Fibroblast of peridontal ligament (primary cell): Measurements from ENCODE around the gene LAIR2.
"Not testable (repeated sequence)": the region's sequence is repeated elsewhere in the genome, so short reads cannot be mapped to it uniquely, and the experiment has no call there.

Source experiments
- DNase-seq: peaks from one replicate; pipeline ENCODE4 v3.0.0-alpha.2; 2010; ENCODE audit errors: extremely low read depth

The LAIR2 gene

GRCh38 chr19:54493967-54494585 lies 8.6 kb upstream of the LAIR2 start:
- DNase-seq: no peak

GRCh38 chr19:54495284-54495683 lies 7.3 kb upstream of the LAIR2 start:
- DNase-seq: not testable (repeated sequence)

- DNase-seq: not testable (repeated sequence)
These were observed 4.7 kb upstream of the LAIR2 start for GRCh38 chr19:54497747-54498450.

- not testable (repeated sequence) for DNase-seq
These were observed 4.2 kb upstream of the LAIR2 start for GRCh38 chr19:54498451-54498772.

- not testable (repeated sequence) for DNase-seq
These were observed 2.9 kb downstream of the LAIR2 start for GRCh38 chr19:54505542-54505941.

- DNase-seq: no peak
These were observed 3.4 kb downstream of the LAIR2 start for GRCh38 chr19:54506079-54506478.

DNA sequence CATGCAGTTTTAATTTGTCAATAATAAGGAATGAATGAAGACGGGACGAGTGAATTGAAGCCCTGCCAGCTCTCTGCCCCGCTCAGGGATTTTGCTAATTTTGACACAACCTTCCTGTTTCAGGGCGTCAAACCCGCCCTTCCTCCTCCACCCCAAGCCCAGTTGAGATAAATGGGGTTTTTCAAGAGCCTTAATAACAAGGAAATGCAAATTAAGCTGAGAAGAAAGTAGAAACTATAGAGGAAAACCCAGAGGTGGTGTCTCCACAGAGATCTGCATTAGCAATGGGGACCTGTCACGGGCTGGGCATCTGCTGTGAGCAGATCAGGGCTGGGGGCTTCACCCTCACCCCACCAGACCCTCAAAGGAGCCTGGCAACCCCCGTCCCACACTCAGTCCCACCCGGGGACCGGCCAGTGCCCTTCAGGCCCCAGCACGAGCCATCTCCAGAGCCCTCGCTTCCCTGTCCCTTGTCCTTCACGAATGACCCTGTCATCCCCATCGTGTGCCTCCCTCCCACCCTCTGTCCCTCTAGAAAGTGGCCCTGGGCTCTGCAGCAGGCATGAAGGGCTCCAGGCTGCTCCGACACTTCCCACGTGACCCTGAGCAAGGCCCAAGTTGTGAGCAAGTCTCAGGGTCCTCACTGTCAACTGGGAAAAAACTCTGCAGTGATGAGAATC lies 4.5 kb downstream of the LAIR2 start:
- not testable (repeated sequence) for DNase-seq

GRCh38 chr19:54507824-54508223 lies 5.2 kb downstream of the LAIR2 start:
- DNase-seq: no peak

GRCh38 chr19:54508487-54508886 lies 5.9 kb downstream of the LAIR2 start:
- DNase-seq: not testable (repeated sequence)

DNA sequence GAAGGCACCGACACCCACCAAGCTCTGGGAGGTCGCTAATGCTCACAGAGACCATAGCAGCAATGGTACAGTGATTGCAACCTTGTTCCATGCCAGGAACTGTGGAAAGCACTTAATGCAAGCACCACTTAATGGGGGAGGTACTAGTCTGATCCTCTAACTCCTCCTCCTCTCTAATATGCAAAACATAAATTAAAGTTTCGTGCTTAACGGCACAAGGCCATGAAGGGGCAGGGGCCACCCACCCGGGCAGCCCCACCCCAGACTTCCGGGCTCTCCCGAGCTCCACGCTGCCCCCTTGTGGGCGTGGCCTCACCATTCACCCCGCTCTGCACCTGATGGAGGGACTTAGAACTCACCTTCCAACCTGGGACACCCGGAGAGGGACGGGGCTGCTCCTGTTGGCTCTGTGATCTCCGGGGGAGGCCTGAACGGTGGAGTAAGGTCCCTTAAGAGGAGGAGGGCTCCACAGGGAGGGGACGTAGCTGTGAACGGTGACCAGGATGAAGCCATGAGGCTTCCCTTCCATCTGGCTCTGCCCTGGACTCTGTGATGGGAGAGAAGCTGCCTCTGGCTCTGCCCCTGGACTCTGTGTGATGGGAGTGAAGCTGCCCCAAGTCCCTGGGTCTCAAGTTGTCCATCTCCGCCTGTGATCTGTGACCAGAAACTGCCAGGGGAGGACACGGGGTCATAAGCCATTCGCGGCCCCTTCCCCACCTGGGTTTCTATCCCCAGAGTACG lies 6.7 kb downstream of the LAIR2 start:
- not testable (repeated sequence) for DNase-seq

DNA sequence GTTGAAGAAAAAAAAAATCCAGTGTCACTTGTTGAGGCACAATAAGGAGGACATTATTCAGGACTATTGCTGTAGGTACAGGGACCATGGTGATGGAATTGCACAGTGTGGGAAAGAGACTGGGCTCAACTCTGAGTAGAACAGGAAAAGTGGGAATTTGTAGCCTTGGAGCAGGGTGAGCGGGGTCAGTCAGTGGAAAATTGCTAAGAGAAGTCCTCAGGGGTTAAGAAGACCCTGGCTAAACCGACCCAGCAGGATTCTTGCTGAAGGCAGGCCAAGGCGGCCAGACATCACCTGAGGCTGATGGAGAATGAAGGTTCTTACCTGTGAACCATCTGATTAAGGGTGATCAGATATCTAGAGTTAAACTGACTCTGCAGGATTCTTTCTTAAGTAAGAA lies 12.5 kb downstream of the LAIR2 start:
- no peak for DNase-seq

DNA sequence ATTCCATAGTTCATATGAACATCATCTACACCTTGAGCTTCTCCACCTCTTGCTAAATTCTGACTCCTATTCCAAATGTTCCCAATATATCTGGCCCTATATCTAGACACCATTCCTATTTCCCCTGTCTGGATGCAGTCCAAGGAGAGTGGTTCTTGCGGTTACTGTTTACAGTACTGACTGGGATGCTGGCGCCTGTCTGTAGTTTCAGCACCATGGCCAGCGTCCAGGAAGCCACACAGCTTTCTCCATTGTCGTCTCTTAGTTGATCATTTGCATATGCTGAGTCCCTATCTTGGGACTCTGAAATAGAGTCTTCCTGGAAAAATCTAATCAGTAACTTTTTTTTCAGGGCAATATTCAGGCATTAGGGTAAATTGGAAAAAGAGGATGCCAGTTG lies 14.9 kb downstream of the LAIR2 start:
- DNase-seq: peak; percentile 9

- DNase-seq: no peak
These were observed 16.2 kb downstream of the LAIR2 start for GRCh38 chr19:54518844-54519243.

GRCh38 chr19:54521022-54521859 lies 18.6 kb downstream of the LAIR2 start:
- DNase-seq: no peak

- DNase-seq: no peak
These were observed 19.4 kb downstream of the LAIR2 start for GRCh38 chr19:54521860-54522513.

DNA sequence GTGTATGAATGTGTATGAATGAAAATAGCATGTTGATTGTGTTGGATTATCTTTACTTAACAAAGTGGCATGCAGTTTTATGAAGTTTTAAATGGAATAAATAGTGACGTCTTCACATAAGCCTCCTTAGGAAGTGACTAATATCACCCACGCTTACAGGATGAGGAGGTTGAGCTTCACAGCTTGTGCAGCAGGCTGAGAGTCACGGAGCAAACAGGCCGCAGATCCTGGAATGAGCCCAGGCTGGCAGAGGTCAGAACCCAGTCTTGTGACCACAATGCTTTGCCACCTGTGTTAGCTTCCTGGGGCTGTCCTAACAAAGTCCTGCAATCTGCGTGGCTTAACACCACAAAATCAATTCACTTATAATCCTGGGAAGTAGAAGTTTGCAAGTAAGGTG lies 20.8 kb downstream of the LAIR2 start:
- no peak for DNase-seq

- no peak for DNase-seq
These were observed 23.0 kb downstream of the LAIR2 start for GRCh38 chr19:54525636-54526035.

DNA sequence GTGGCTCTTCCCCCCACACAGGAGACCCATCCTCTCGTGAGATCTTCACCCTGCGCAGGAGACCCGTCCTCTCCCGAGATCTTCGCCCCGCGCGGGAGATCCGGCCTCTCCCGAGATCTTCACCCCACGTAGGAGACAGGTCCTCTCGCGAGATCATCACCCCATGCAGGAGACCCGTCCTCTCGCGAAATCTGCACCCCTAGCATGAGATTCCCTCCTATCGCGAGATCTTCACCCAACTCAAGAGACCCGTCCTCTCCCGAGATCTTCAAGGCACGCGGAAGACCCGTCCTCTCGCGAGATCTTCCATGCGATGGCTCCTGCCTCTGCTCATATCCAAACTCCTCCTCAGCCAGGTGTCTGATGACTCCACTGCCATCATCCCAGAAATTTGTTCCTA lies 24.3 kb downstream of the LAIR2 start:
- no peak for DNase-seq

- no peak for DNase-seq
These were observed 28.2 kb downstream of the LAIR2 start for GRCh38 chr19:54530866-54531265.

DNA sequence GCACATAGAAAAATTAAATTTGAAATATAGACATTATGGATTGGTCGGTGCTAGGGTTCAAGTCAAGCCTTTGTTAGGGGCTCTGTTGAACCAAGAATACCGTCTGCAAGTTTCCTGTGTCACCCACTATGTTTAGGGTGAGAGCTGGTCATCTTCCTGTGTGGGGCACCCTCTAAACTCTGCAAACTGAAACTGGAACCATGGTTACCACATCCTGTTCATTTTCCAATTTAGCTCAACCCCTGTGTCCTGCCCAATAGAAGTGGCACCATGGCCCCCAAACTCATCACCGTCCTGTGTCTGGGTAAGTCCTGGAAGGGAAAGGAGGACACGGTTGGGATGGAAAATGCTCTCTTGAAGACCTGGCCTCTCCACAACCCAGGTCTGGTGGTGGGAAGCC lies 29.9 kb downstream of the LAIR2 start:
- DNase-seq: no peak

DNA sequence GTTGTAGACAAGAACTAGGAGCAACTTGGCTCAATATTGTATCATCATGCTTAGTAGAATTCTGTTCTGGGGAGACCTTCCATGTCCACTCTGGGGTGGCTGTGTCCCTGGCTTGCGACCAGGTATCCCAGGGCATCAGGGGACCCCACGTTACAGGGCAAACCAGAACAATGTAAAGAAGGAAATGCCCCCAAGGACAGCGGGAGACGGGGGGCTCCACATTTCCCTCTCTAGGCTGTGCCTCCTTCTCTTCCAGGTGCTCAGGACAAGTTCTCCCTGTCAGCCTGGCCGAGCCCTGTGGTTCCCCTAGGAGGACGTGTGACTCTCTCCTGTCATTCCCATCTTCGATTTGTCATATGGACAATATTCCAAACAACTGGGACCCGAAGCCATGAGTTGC lies 30.8 kb downstream of the LAIR2 start:
- no peak for DNase-seq
